Mesenchymal stem cell (in vitro differentiated cells and primary cell): ENCODE data around the gene MED14.

ENCODE experiments used
- DNase-seq: peaks from one replicate; pipeline ENCODE4 v3.0.0-alpha.2; 2013
- H2AFZ ChIP-seq: one replicate; pipeline ENCODE4 v1.6.1; 2013; ENCODE audit warnings: low read depth, mild to moderate bottlenecking, control low read depth, inconsistent platforms, low read length, moderate library complexity
- H2AK5ac ChIP-seq: 2 replicates; pipeline ENCODE4 v1.6.1; 2013; ENCODE audit warnings: low read length, moderate library complexity, mild to moderate bottlenecking, inconsistent platforms; ENCODE audit not compliant: severe bottlenecking
- H2BK120ac ChIP-seq: one replicate; pipeline ENCODE4 v1.6.1; 2013; ENCODE audit warnings: low read depth, mild to moderate bottlenecking, inconsistent platforms, low read length, moderate library complexity
- H2BK12ac ChIP-seq, 2 experiments: one replicate each; pipeline ENCODE4 v1.6.1; 2013; ENCODE audit warnings: inconsistent platforms in 2 of 2, low read length in 2 of 2, mild to moderate bottlenecking in 2 of 2, moderate library complexity in 2 of 2, control low read depth in 1 of 2
- H2BK15ac ChIP-seq: one replicate; pipeline ENCODE4 v1.6.1; 2013; ENCODE audit warnings: mild to moderate bottlenecking, low read depth, inconsistent platforms; ENCODE audit not compliant: poor library complexity, severe bottlenecking
- H2BK5ac ChIP-seq: 2 replicates; pipeline ENCODE4 v1.6.1; 2013; ENCODE audit warnings: low read depth, mild to moderate bottlenecking, low read length, control low read depth, inconsistent platforms; ENCODE audit not compliant: poor library complexity, severe bottlenecking
- H3K14ac ChIP-seq, 2 experiments: one replicate each; pipeline ENCODE4 v1.6.1; 2013; ENCODE audit warnings: inconsistent platforms in 2 of 2, low read length in 2 of 2, control low read depth in 1 of 2, mild to moderate bottlenecking in 1 of 2, moderate library complexity in 1 of 2
- H3K18ac ChIP-seq, 2 experiments: one replicate each; pipeline ENCODE4 v1.6.1; 2013; ENCODE audit warnings: inconsistent platforms in 2 of 2, low read length in 2 of 2, control low read depth in 1 of 2, low read depth in 1 of 2, mild to moderate bottlenecking in 1 of 2
- H3K23ac ChIP-seq, 2 experiments: one replicate each; pipeline ENCODE4 v1.6.1; 2013; ENCODE audit warnings: inconsistent platforms in 2 of 2, low read length in 2 of 2, mild to moderate bottlenecking in 2 of 2, moderate library complexity in 2 of 2, control low read depth in 1 of 2
- H3K27ac ChIP-seq: 2 replicates; pipeline ENCODE4 v1.5.1; 2013; ENCODE audit warnings: mild to moderate bottlenecking, moderate library complexity, low read length, control low read depth, inconsistent platforms; ENCODE audit not compliant: poor library complexity, severe bottlenecking
- H3K27me3 ChIP-seq, 2 experiments: 2 replicates each; pipeline versions ENCODE4 v1.6.1 to v1.7.0; 2013; ENCODE audit warnings: low read length in 2 of 2, mild to moderate bottlenecking in 2 of 2, moderate library complexity in 2 of 2, control low read depth in 1 of 2, inconsistent platforms in 1 of 2; ENCODE audit not compliant: control insufficient read depth in 1 of 2, insufficient read depth in 1 of 2
- H3K36me3 ChIP-seq, 2 experiments: 2 replicates each; pipeline versions ENCODE4 v1.6.1 to v1.7.0; 2013; ENCODE audit warnings: low read length in 2 of 2, control low read depth in 1 of 2, inconsistent platforms in 1 of 2, low read depth in 1 of 2, mild to moderate bottlenecking in 1 of 2; ENCODE audit not compliant: insufficient read depth in 2 of 2, control insufficient read depth in 1 of 2
- H3K4ac ChIP-seq, 2 experiments: one replicate each; pipeline ENCODE4 v1.6.1; 2013; ENCODE audit warnings: inconsistent platforms in 2 of 2, low read length in 2 of 2, mild to moderate bottlenecking in 2 of 2, moderate library complexity in 2 of 2, control low read depth in 1 of 2, low read depth in 1 of 2
- H3K4me1 ChIP-seq: 2 replicates; pipeline ENCODE4 v1.6.1; 2013; ENCODE audit warnings: low read depth, low read length, control low read depth; ENCODE audit not compliant: control insufficient read depth, insufficient read depth
- H3K4me2 ChIP-seq: 2 replicates; pipeline ENCODE4 v1.6.1; 2013; ENCODE audit warnings: low read length, mild to moderate bottlenecking, inconsistent platforms; ENCODE audit not compliant: poor library complexity, severe bottlenecking
- H3K4me3 ChIP-seq, 2 experiments: 2 replicates each; pipeline versions ENCODE4 v1.5.1 to v1.7.0; 2013; ENCODE audit warnings: low read length in 2 of 2, mild to moderate bottlenecking in 2 of 2, control low read depth in 1 of 2, low read depth in 1 of 2; ENCODE audit not compliant: insufficient read depth in 1 of 2
- H3K79me1 ChIP-seq: replicated peaks from 2 replicates; pipeline ENCODE4 v1.6.1; 2013; ENCODE audit warnings: mild to moderate bottlenecking, control low read depth, low read length, inconsistent platforms; ENCODE audit not compliant: poor library complexity, severe bottlenecking
- H3K9ac ChIP-seq: 2 replicates; pipeline ENCODE4 v1.7.0; 2013; ENCODE audit warnings: mild to moderate bottlenecking, low read length, moderate library complexity
- H3K9me3 ChIP-seq: 2 replicates; pipeline ENCODE4 v1.7.0; 2013; ENCODE audit warnings: mild to moderate bottlenecking, low read length; ENCODE audit not compliant: control insufficient read depth
- H4K8ac ChIP-seq: one replicate; pipeline ENCODE4 v1.6.1; 2013; ENCODE audit warnings: inconsistent platforms, mild to moderate bottlenecking, low read length, moderate library complexity
- H4K91ac ChIP-seq: one replicate; pipeline ENCODE4 v1.6.1; 2013; ENCODE audit warnings: mild to moderate bottlenecking, low read length, inconsistent platforms
- WGBS: methylation state at CpG from one replicate; pipeline ENCODE4 v1.1.7; 2013; ENCODE audit warnings: mixed read lengths; 5-methylcytosine and 5-hydroxymethylcytosine counted together

The MED14 gene

GRCh38 chrX:40698851-40699250 is 36.5 kb downstream of the MED14 start:
- no peak overlapping the region for H2BK12ac ChIP-seq
- no peaks in the 10 kb centered on the region for H3K79me1 ChIP-seq
- no peak overlapping the region for H3K14ac ChIP-seq
- H3K36me3 ChIP-seq, result peaks cover 0 to 59% of the 10 kb centered on the region in 2 experiments
- H2BK15ac ChIP-seq, result no peak overlapping the region
- H4K8ac ChIP-seq, result no peak overlapping the region
- no peak overlapping the region for H3K9ac ChIP-seq
- no peak overlapping the region for H2BK5ac ChIP-seq
- no peak overlapping the region for H3K4me3 ChIP-seq
- H3K23ac ChIP-seq, result no peak overlapping the region
- H3K9me3 ChIP-seq, result peaks cover 5% of the 10 kb centered on the region
- H3K4me2 ChIP-seq, result no peak overlapping the region
- no peak overlapping the region for H3K4ac ChIP-seq
- no peak overlapping the region for H3K18ac ChIP-seq
- no peak overlapping the region for H2BK120ac ChIP-seq
- no peaks in the 10 kb centered on the region for H3K4me1 ChIP-seq
- no peak overlapping the region for H2AFZ ChIP-seq
- no peak overlapping the region for H4K91ac ChIP-seq
- no peak for DNase-seq
- WGBS, result 100% methylated on average over 1 of the region's 1 CpG
- H3K27ac ChIP-seq, result no peak overlapping the region
- peaks cover 0 to 9% of the 10 kb centered on the region in 2 experiments for H3K27me3 ChIP-seq
- H2AK5ac ChIP-seq, result no peak overlapping the region

GRCh38 chrX:40694802-40695201 is 40.5 kb downstream of the MED14 start:
- Histone ChIP-seq H3K9ac (no peak overlapping the region), H3K14ac (no peak overlapping the region), H3K36me3 (peaks cover 0 to 67% of the 10 kb centered on the region in 2 experiments), H3K27ac (no peak overlapping the region), H3K27me3 (peaks cover 0 to 9% of the 10 kb centered on the region in 2 experiments), H3K4me2 (no peak overlapping the region), H3K9me3 (peaks cover 5% of the 10 kb centered on the region), H2BK120ac (no peak overlapping the region), H3K79me1 (no peaks in the 10 kb centered on the region), H3K23ac (no peak overlapping the region), H4K8ac (no peak overlapping the region), H2BK12ac (no peak overlapping the region), H3K4me3 (no peak overlapping the region), H3K4ac (no peak overlapping the region), H3K18ac (no peak overlapping the region), H2AK5ac (no peak overlapping the region), H4K91ac (no peak overlapping the region), H2BK15ac (no peak overlapping the region), H2AFZ (no peak overlapping the region), H3K4me1 (no peaks in the 10 kb centered on the region), H2BK5ac (no peak overlapping the region)
- DNase-seq, result no peak
- WGBS, result 83% methylated on average over 1 of the region's 1 CpG

- no peak overlapping the region for H3K18ac ChIP-seq
- peaks cover 0 to 19% of the 10 kb centered on the region in 2 experiments for H3K27me3 ChIP-seq
- no peak overlapping the region for H3K4me2 ChIP-seq
- no peak overlapping the region for H2AFZ ChIP-seq
- no peak overlapping the region for H4K91ac ChIP-seq
- H3K4me1 ChIP-seq, result peaks cover 1% of the 10 kb centered on the region
- no peak overlapping the region for H3K4ac ChIP-seq
- no peak overlapping the region for H2BK120ac ChIP-seq
- H3K36me3 ChIP-seq, result peaks cover 3 to 54% of the 10 kb centered on the region in 2 experiments
- H2BK12ac ChIP-seq, result no peak overlapping the region
- no peak overlapping the region for H2AK5ac ChIP-seq
- H3K9ac ChIP-seq, result no peak overlapping the region
- H3K23ac ChIP-seq, result no peak overlapping the region
- H3K14ac ChIP-seq, result no peak overlapping the region
- H2BK15ac ChIP-seq, result no peak overlapping the region
- H2BK5ac ChIP-seq, result no peak overlapping the region
- H3K9me3 ChIP-seq, result no peaks in the 10 kb centered on the region
- no peak overlapping the region for H3K27ac ChIP-seq
- no peak for DNase-seq
- no peaks in the 10 kb centered on the region for H3K79me1 ChIP-seq
- H3K4me3 ChIP-seq, result no peak overlapping the region
- no peak overlapping the region for H4K8ac ChIP-seq
Measured at GRCh38 chrX:40688929-40689328, 46.4 kb downstream of the MED14 start.

GRCh38 chrX:40687169-40687568 is 48.2 kb downstream of the MED14 start:
- H3K79me1 ChIP-seq, result no peaks in the 10 kb centered on the region
- no peak overlapping the region for H2BK120ac ChIP-seq
- H3K36me3 ChIP-seq, result peaks cover 3 to 51% of the 10 kb centered on the region in 2 experiments
- no peak overlapping the region for H3K4ac ChIP-seq
- H3K4me3 ChIP-seq, result no peak overlapping the region
- no peak overlapping the region for H4K8ac ChIP-seq
- no peak overlapping the region for H3K4me2 ChIP-seq
- H3K27me3 ChIP-seq, result peaks cover 0 to 25% of the 10 kb centered on the region in 2 experiments
- H2AK5ac ChIP-seq, result no peak overlapping the region
- H3K4me1 ChIP-seq, result peaks cover 1% of the 10 kb centered on the region
- 100% methylated on average over 3 of the region's 3 CpGs for WGBS
- H2BK5ac ChIP-seq, result no peak overlapping the region
- no peak overlapping the region for H2BK12ac ChIP-seq
- no peak overlapping the region for H2BK15ac ChIP-seq
- no peak overlapping the region for H4K91ac ChIP-seq
- H3K9ac ChIP-seq, result no peak overlapping the region
- H3K23ac ChIP-seq, result no peak overlapping the region
- H3K27ac ChIP-seq, result no peak overlapping the region
- DNase-seq, result no peak
- no peak overlapping the region for H3K18ac ChIP-seq
- H2AFZ ChIP-seq, result no peak overlapping the region
- H3K14ac ChIP-seq, result no peak overlapping the region
- H3K9me3 ChIP-seq, result no peaks in the 10 kb centered on the region
